Measurements from ENCODE around the gene SPHK2. TPM values are rescaled to one million over a fixed set of nuclear protein-coding genes. Genes with fewer than 3 reads are reported as not detected.

SPHK2 gene
- total RNA-seq, 1 experiment from 2014 or later, result 19.9 TPM

Other genes starting within 250 kb of the SPHK2 start
- gene KDELR1, start 228.0 kb upstream of the SPHK2 start, total RNA-seq (2021; ENCODE audit: unreplicated experiment), result 212 TPM
- 26.2 TPM for gene GRIN2D, start 225.8 kb upstream of the SPHK2 start, total RNA-seq (2021; ENCODE audit: unreplicated experiment)
- gene GRWD1, start 173.5 kb upstream of the SPHK2 start, total RNA-seq (2021; ENCODE audit: unreplicated experiment), result 64.8 TPM
- 2.5 TPM for gene KCNJ14, start 163.9 kb upstream of the SPHK2 start, total RNA-seq (2021; ENCODE audit: unreplicated experiment)
- gene CYTH2, start 150.1 kb upstream of the SPHK2 start, total RNA-seq (2021; ENCODE audit: unreplicated experiment), result 75.3 TPM
- gene LMTK3, start 107.7 kb upstream of the SPHK2 start, total RNA-seq (2021; ENCODE audit: unreplicated experiment), result 19.9 TPM
- 4.8 TPM for gene SULT2B1, start 67.3 kb upstream of the SPHK2 start, total RNA-seq (2021; ENCODE audit: unreplicated experiment)
- gene SPACA4, start 12.8 kb upstream of the SPHK2 start, total RNA-seq (2021; ENCODE audit: unreplicated experiment), result not detected
- 6.8 TPM for gene FAM83E, start 4.4 kb upstream of the SPHK2 start, total RNA-seq (2021; ENCODE audit: unreplicated experiment)
- gene RPL18, start 328 bp upstream of the SPHK2 start, total RNA-seq (2021; ENCODE audit: unreplicated experiment), result 2,006 TPM
- gene DBP, start 17.9 kb downstream of the SPHK2 start, total RNA-seq (2021; ENCODE audit: unreplicated experiment), result 45.9 TPM
- gene CA11, start 26.7 kb downstream of the SPHK2 start, total RNA-seq (2021; ENCODE audit: unreplicated experiment), result 29.6 TPM
- gene NTN5, start 53.5 kb downstream of the SPHK2 start, total RNA-seq (2021; ENCODE audit: unreplicated experiment), result 3.1 TPM
- gene FUT2, start 76.5 kb downstream of the SPHK2 start, total RNA-seq (2021; ENCODE audit: unreplicated experiment), result 12.5 TPM
- 1.3 TPM for gene MAMSTR, start 100.2 kb downstream of the SPHK2 start, total RNA-seq (2021; ENCODE audit: unreplicated experiment)
- gene RASIP1, start 121.1 kb downstream of the SPHK2 start, total RNA-seq (2021; ENCODE audit: unreplicated experiment), result 1.9 TPM
- gene IZUMO1, start 127.4 kb downstream of the SPHK2 start, total RNA-seq (2021; ENCODE audit: unreplicated experiment), result 1.7 TPM
- gene FUT1, start 133.1 kb downstream of the SPHK2 start, total RNA-seq (2021; ENCODE audit: unreplicated experiment), result 14.1 TPM
- 0.81 TPM for gene FGF21, start 136.0 kb downstream of the SPHK2 start, total RNA-seq (2021; ENCODE audit: unreplicated experiment)
- 66.1 TPM for gene BCAT2, start 191.5 kb downstream of the SPHK2 start, total RNA-seq (2021; ENCODE audit: unreplicated experiment)
- gene HSD17B14, start 217.0 kb downstream of the SPHK2 start, total RNA-seq (2021; ENCODE audit: unreplicated experiment), result 3.9 TPM
- 20.4 TPM for gene PLEKHA4, start 249.1 kb downstream of the SPHK2 start, total RNA-seq (2021; ENCODE audit: unreplicated experiment)